ENCODE measurements around the gene PPP2CA.

PPP2CA gene

DNA sequence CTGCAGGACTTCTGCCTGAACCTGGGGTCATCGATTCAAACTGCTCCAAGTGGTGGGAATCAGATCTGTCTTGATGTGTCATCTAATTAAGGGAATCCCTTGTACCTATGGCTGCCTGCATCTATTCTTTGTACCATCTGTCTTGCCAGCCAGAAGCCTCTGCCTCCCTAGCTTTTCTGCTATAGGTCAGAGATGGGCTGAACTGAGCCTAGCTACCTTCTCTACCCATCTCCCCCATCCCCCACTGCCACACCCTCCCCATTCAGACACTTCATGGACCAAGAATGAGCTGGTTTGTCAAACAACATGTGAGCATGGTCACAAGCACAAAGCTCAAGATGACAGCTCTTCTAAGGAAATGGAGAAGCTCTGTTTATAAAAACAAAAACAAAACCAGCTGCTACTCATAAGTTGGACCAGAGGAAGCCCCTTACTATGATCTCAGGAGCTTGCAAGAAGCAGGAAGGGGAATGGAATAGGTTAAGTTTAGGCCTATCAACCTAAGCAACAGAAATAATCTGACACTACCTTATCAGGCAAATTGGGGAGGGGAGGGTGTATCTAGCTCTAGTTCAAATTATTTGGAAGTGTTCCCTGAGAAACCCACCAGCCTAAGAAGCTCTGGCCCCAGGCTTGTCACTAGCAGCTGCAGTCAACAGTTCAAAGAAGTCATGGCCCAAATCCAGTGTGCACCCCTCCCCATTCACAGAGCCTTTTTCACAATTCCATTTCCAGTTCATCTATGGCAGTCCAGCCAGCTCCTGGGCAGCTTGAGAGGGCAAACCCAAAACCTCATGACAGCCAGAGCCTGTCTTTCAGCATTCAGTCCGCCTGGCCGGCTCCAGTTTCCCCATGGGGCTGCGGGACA, 79.0 kb downstream of the PPP2CA start:
- DNase-seq: no peak

DNA sequence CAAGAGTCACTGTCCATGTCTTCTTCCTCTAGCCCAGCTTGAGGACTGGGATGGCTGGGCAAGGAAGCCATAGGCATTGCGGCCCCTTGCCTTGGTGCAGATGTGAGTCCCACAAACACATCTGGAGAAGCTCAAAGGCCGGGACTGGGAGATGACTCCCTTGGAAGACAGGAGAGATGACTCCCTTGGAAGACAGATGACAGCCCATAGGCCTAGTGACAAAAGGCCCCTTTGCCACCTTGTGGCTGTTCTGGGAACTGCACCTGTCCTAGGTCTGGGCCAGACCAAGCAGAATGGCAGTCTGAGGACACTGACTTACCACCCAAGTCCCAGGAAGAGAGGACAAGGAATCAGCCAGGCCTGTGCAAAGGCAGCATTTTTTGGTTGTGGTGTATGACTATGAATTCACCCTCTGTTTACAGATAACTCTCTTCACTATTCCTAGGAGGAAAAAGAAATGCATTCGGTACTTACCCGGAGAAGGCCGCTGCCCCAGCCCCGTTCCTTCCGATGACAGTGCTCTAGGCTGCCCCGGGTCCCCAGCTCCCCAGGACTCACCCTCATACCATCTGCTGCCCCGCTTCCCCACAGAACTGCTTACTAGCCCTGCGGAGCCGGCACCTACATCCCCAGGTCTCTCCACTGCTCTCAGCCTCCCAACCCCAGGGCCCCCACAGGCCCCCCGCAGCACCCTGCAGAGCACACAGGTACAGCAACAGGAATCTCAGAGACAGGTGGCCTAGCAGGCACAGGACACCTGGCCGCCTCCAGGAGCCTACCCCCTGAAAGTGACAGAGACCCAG, 79.9 kb downstream of the PPP2CA start:
- peak; percentile 79 to 84 for DNase-seq

DNA sequence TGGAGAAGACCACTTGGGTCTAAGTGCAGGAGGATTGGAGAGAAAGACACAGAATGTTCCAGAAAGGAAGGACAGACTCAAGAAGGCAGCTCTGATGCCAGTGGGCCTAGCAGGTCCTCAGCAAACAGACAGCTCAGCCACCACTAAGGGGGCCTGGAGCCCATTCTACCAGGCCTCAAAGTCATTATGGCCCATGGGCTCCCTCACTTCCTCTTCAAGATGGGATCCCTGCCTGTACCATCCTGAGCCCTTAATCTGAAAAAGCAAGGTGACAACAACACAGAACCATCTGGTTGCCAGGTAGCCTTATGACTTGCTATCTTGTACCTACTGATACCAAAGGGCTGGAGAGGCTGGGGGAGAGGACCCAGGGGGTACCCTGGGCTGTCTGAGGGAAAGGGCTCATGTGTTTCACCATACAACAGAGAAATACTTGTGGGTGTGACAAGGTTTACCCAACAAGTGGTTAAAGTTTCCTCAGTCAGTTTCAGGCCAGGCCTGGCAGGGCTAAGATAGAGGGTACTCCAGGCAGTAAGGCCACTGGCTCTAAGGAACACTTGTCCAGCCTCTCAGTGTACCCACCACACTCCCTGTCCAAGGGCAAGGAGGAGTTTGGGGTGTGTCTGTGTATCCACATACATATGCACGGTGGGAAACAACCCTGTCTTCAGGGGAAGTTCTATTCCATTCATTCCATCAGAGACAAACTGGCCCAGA, 80.7 kb downstream of the PPP2CA start:
- no peak for DNase-seq

Measured in CD4-positive, alpha-beta T cell treated with Interleukin-4 for 1 hour (primary cell).